Glutamatergic neuron (in vitro differentiated cells): ENCODE results near the gene DAB2. TPM values are rescaled to one million over a fixed set of nuclear protein-coding genes. Genes with fewer than 3 reads are reported as not detected.

Experiments used
- DNase-seq: peaks from one replicate; pipeline ENCODE4 v3.0.0; 2022
- H3K27ac Mint-ChIP-seq: one replicate; pipeline ENCODE4 v1.8.0; 2020; ENCODE audit warnings: mild to moderate bottlenecking, mixed read lengths, inconsistent platforms; ENCODE audit not compliant: unreplicated experiment
- H3K27me3 Mint-ChIP-seq: one replicate; pipeline ENCODE4 v1.8.0; 2020; ENCODE audit warnings: mild to moderate bottlenecking, moderate library complexity, mixed read lengths, inconsistent platforms; ENCODE audit not compliant: unreplicated experiment
- H3K36me3 Mint-ChIP-seq: one replicate; pipeline ENCODE4 v1.8.0; 2020; ENCODE audit warnings: mild to moderate bottlenecking, mixed read lengths, inconsistent platforms; ENCODE audit not compliant: unreplicated experiment
- H3K4me1 Mint-ChIP-seq: one replicate; pipeline ENCODE4 v1.8.0; 2020; ENCODE audit warnings: mild to moderate bottlenecking, low read depth, mixed read lengths, inconsistent platforms; ENCODE audit not compliant: unreplicated experiment
- H3K4me3 Mint-ChIP-seq: one replicate; pipeline ENCODE4 v1.8.0; 2020; ENCODE audit warnings: mild to moderate bottlenecking, mixed read lengths, inconsistent platforms; ENCODE audit not compliant: unreplicated experiment
- H3K9me3 Mint-ChIP-seq: one replicate; pipeline ENCODE4 v1.8.0; 2020; ENCODE audit warnings: mild to moderate bottlenecking, moderate library complexity, mixed read lengths, inconsistent platforms; ENCODE audit not compliant: unreplicated experiment
- total RNA-seq: library from RNA; stranded (reverse); fragmentation: NEBNext Ultra II Directional; extraction: Animal tissue kit (Norgen Biotek cat#: 25700); gene quantifications from one replicate; pipeline ENCODE4 v1.2.1, GENCODE V29; 2021; ENCODE audit not compliant: unreplicated experiment
- TF ChIP-seq, protein P1 (sequence below): fragments of 200-600 bp; sonication (generic); IDR thresholded peaks from one replicate; pipeline ENCODE4 v1.5.0; 2021; ENCODE audit not compliant: partially characterized antibody, unreplicated experiment

DAB2 gene
- total RNA-seq, 1 donor from 2014 or later, result 1.4 TPM

DNA sequence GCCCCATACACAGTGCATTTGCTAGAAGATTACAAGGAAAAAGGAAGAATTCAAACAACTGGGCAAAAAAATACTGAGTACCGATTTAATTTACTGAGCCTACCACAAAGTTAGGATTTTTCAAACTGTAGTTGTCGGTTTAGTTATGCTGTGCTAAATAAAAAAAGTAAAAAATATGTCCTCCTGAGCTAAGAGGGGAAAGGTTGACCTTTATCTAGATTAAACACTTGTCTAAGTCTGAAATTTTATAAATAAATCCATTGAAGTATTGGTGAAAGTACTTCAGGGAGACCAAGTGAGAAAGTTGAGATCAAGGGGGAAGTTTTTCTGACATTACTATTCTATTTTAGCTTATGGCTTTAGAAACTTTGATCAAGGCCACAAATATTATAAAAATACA lies 19.1 kb upstream of the DAB2 start:
- DNase-seq, result no peak
- H3K9me3 Mint-ChIP-seq, result no peaks in the 10 kb centered on the region
- TF ChIP-seq, protein P1, sequence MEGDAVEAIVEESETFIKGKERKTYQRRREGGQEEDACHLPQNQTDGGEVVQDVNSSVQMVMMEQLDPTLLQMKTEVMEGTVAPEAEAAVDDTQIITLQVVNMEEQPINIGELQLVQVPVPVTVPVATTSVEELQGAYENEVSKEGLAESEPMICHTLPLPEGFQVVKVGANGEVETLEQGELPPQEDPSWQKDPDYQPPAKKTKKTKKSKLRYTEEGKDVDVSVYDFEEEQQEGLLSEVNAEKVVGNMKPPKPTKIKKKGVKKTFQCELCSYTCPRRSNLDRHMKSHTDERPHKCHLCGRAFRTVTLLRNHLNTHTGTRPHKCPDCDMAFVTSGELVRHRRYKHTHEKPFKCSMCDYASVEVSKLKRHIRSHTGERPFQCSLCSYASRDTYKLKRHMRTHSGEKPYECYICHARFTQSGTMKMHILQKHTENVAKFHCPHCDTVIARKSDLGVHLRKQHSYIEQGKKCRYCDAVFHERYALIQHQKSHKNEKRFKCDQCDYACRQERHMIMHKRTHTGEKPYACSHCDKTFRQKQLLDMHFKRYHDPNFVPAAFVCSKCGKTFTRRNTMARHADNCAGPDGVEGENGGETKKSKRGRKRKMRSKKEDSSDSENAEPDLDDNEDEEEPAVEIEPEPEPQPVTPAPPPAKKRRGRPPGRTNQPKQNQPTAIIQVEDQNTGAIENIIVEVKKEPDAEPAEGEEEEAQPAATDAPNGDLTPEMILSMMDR, result no peak
- no peak overlapping the region for H3K4me3 Mint-ChIP-seq
- H3K36me3 Mint-ChIP-seq, result no peaks in the 10 kb centered on the region
- no peak overlapping the region for H3K27ac Mint-ChIP-seq
- H3K27me3 Mint-ChIP-seq, result no peaks in the 10 kb centered on the region
- no peaks in the 10 kb centered on the region for H3K4me1 Mint-ChIP-seq

DNA sequence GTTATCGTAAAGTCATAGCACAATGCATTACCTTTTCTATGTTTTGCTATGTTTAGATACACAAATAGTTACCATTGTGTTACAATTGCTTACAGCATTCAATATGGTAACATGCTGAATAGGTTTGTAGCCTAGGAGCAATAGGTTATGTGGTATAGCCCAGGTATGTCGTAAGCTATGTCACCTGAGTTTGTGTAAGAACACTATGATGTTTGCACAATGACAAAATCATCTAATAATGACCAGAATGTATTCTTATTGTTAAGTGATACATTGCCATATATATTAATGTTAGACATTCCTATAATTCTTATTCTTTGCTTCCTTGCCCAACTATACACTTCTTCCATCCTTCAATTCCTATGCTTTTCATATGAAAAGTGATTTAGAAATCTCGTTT lies 18.2 kb upstream of the DAB2 start:
- TF ChIP-seq, protein P1, result no peak
- Mint-ChIP-seq H3K4me3 (no peak overlapping the region), H3K27me3 (no peaks in the 10 kb centered on the region), H3K9me3 (no peaks in the 10 kb centered on the region), H3K36me3 (no peaks in the 10 kb centered on the region), H3K27ac (no peak overlapping the region), H3K4me1 (no peaks in the 10 kb centered on the region)
- DNase-seq, result no peak

DNA sequence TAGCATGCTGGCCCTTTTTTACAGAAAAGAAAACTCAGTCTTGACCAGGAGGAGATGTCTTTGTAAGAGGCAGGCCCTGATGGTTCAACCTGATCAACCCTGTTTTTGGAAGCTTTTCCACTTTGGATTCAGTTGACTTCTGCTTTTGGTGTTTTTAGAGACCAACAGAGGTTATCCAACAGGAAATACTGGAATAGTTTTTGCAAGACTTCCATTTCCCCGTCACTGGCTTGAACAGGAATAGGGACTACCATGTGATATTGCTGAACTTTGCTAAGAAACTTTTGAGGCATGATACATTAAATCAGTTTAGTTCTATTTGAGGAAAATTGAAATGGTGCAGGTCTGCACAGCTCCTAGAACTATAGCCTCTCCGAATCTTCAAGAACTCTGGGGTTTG lies 17.1 kb upstream of the DAB2 start:
- Mint-ChIP-seq H3K36me3 (no peaks in the 10 kb centered on the region), H3K27ac (no peak overlapping the region), H3K4me3 (no peak overlapping the region), H3K9me3 (no peaks in the 10 kb centered on the region), H3K27me3 (no peaks in the 10 kb centered on the region), H3K4me1 (no peaks in the 10 kb centered on the region)
- TF ChIP-seq, protein P1, result no peak
- no peak for DNase-seq

DNA sequence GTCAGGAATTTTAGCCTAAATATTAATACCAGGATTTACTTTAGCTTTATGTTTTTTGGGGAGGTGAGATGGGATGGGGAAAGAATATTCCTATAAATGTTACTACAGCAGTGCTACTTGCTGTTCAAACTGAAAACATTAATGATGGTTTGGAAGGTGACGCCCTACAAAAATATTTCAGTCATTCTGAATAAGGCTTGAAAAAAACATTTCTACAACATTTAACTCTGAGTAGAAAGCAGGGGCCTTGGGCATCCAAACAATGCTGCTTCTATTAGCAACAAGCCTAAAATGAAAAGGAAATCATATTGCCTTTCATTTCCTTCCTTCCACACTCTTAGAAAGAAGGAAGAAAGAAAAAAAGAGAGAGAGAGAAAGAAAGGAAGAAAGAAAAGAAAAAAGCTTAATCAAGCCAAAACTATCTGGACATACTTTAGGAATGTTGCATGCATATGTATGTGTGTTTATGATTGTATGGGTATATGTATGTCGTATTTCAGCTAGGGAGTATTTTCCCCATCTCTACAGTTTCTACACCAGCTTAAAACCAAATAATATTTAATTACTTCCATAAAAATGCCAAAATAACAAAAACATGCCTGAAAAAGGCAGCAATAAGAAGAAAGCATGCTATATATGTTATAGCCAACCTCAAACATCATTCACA lies 16.3 kb upstream of the DAB2 start:
- Mint-ChIP-seq H3K4me3 (no peak overlapping the region), H3K9me3 (no peaks in the 10 kb centered on the region), H3K27ac (no peak overlapping the region), H3K4me1 (no peaks in the 10 kb centered on the region), H3K27me3 (no peaks in the 10 kb centered on the region), H3K36me3 (no peaks in the 10 kb centered on the region)
- TF ChIP-seq, protein P1, result no peak
- DNase-seq, result no peak

DNA sequence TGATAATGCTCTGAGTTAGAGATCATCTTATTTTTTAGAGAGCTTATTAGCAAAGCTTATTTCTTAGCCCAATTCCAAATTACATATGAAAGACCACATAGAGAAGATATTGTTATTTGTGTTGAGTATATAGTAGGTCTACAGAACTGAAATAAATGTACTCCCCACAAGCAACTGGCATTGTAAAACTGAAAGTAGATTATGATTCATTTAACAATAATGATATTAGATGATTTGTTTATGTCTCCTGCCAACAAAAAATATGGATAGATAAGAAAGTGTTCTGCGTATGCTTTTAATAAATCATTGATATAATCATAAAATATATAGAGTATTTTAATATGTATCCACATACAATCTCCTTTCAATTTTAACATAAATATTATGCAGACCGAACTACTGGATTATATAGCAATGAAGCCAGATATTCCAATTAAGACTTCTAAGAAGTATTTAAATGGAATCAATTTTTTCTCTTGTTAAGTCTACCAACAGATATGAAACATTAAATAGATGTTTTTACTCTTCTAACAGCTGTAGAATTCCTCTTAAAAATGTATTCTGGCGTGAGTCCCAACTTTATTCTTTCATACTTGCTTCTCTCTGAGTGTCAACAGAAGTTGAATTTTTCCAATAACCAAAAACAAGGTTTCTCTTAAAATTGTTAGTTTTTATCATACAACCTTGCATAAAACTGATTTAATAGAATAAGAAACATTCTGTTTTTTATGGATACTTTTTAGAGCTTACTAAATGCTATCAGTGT lies 15.6 kb upstream of the DAB2 start:
- H3K9me3 Mint-ChIP-seq, result no peaks in the 10 kb centered on the region
- DNase-seq, result no peak
- no peak overlapping the region for H3K27ac Mint-ChIP-seq
- H3K4me3 Mint-ChIP-seq, result no peak overlapping the region
- H3K36me3 Mint-ChIP-seq, result no peaks in the 10 kb centered on the region
- no peaks in the 10 kb centered on the region for H3K27me3 Mint-ChIP-seq
- H3K4me1 Mint-ChIP-seq, result no peaks in the 10 kb centered on the region
- TF ChIP-seq, protein P1, result no peak
